Neural progenitor cell (in vitro differentiated cells): ENCODE data around the gene TWIST2. TPM values are rescaled to one million over a fixed set of nuclear protein-coding genes. Genes with fewer than 3 reads are reported as not detected.
A peak's percentile ranks its signal among the peaks of the same experiment; 100 is the strongest.

Experiments
- DNase-seq: peaks from one replicate; pipeline ENCODE4 v3.0.0-alpha.2; 2016; ENCODE audit warnings: low spot score
- H2AFZ ChIP-seq: fragments of 200-600 bp; sonication (generic); replicated peaks from 2 replicates; pipeline ENCODE4 v1.6.1; 2016; ENCODE audit warnings: antibody characterized with exemption
- H3F3A ChIP-seq: fragments of 200-600 bp; sonication (generic); 2 replicates; pipeline ENCODE4 v1.6.1; 2016; ENCODE audit warnings: antibody characterized with exemption, low read depth
- H3K27ac ChIP-seq: fragments of 200-600 bp; sonication (generic); 2 replicates; pipeline ENCODE4 v1.5.1; 2016; ENCODE audit warnings: mild to moderate bottlenecking
- H3K27me3 ChIP-seq: fragments of 200-600 bp; sonication (generic); 2 replicates; pipeline ENCODE4 v1.6.1; 2016; ENCODE audit warnings: mild to moderate bottlenecking, moderate library complexity
- H3K36me3 ChIP-seq: fragments of 200-600 bp; sonication (generic); 2 replicates; pipeline ENCODE4 v1.5.1; 2016
- H3K4me1 ChIP-seq: fragments of 200-600 bp; sonication (generic); 2 replicates; pipeline ENCODE4 v1.6.1; 2016; ENCODE audit warnings: mixed run types
- H3K4me2 ChIP-seq: fragments of 200-600 bp; sonication (generic); 2 replicates; pipeline ENCODE4 v1.6.1; 2016
- H3K4me3 ChIP-seq: fragments of 200-600 bp; sonication (generic); 2 replicates; pipeline ENCODE4 v1.5.1; 2016
- H3K79me2 ChIP-seq: fragments of 200-600 bp; sonication (generic); 2 replicates; pipeline ENCODE4 v1.6.1; 2016; ENCODE audit warnings: low read depth
- H3K9ac ChIP-seq: fragments of 200-600 bp; sonication (generic); 2 replicates; pipeline ENCODE4 v1.6.1; 2016
- H3K9me3 ChIP-seq: fragments of 200-600 bp; sonication (generic); 2 replicates; pipeline ENCODE4 v1.5.1; 2016; ENCODE audit warnings: low read depth
- H4K20me1 ChIP-seq: fragments of 200-600 bp; sonication (generic); 2 replicates; pipeline ENCODE4 v1.6.1; 2016; ENCODE audit warnings: low read depth
- H3K27ac Mint-ChIP-seq: 3 replicates; pipeline ENCODE4 v1.8.0; 2021; ENCODE audit warnings: mixed read lengths
- H3K27me3 Mint-ChIP-seq: 2 replicates; pipeline ENCODE4 v1.8.0; 2022; ENCODE audit warnings: low read depth, mild to moderate bottlenecking, inconsistent platforms, moderate library complexity, mixed read lengths; ENCODE audit not compliant: insufficient read depth
- H3K36me3 Mint-ChIP-seq: 3 replicates; pipeline ENCODE4 v1.8.0; 2021; ENCODE audit warnings: mixed read lengths
- H3K4me1 Mint-ChIP-seq: 3 replicates; pipeline ENCODE4 v1.8.0; 2021; ENCODE audit warnings: mixed read lengths
- H3K4me3 Mint-ChIP-seq: 3 replicates; pipeline ENCODE4 v1.8.0; 2021; ENCODE audit warnings: mild to moderate bottlenecking, moderate library complexity, mixed read lengths
- H3K9me3 Mint-ChIP-seq: 3 replicates; pipeline ENCODE4 v1.8.0; 2020; ENCODE audit warnings: mixed read lengths
- EZH2 ChIP-seq: fragments of 200-600 bp; sonication (generic); IDR thresholded peaks from 2 replicates; pipeline ENCODE4 v1.6.1; 2017; ENCODE audit warnings: antibody characterized with exemption, mild to moderate bottlenecking, moderate library complexity
- EZH2phosphoT487 ChIP-seq: fragments of 200-600 bp; sonication (generic); IDR thresholded peaks from 2 replicates; pipeline ENCODE4 v1.6.1; 2017; ENCODE audit warnings: antibody characterized with exemption
- total RNA-seq: library from RNA; depleted of rRNA; stranded (reverse); fragments of >200 nt; gene quantifications from 2 replicates; pipeline ENCODE4 v1.2.3, GENCODE V29; 2015; ENCODE audit warnings: low replicate concordance
- TF ChIP-seq, protein P1 (sequence below): fragments of 200-600 bp; sonication (generic); IDR thresholded peaks from 2 replicates; pipeline ENCODE4 v1.5.1; 2017; ENCODE audit warnings: antibody characterized with exemption, mild to moderate bottlenecking

Gene TWIST2
- total RNA-seq, 1 donor from 2014 or later, result 0.51 TPM

DNA sequence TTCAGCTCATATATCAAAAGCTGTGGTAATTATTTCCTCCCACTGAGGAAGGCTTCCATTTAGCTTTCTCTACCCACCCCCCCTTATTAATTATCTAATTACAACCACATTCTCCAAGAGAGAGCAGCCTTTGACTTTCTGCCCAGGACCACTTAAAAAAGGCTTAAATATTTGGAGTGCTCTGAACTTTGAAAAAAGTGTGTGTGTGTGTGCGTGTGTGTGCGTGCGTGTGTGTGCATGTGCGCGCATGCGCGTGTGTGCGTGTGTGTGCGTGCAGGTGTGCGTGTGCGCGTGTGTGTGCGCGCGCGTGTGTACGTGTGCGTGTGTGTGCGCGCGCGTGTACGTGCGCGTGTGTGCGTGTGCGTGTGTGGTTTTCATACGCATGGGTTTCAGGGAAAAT lies 57.8 kb downstream of the TWIST2 start:
- peaks cover 19% of the 10 kb centered on the region for H3K4me1 Mint-ChIP-seq

DNA sequence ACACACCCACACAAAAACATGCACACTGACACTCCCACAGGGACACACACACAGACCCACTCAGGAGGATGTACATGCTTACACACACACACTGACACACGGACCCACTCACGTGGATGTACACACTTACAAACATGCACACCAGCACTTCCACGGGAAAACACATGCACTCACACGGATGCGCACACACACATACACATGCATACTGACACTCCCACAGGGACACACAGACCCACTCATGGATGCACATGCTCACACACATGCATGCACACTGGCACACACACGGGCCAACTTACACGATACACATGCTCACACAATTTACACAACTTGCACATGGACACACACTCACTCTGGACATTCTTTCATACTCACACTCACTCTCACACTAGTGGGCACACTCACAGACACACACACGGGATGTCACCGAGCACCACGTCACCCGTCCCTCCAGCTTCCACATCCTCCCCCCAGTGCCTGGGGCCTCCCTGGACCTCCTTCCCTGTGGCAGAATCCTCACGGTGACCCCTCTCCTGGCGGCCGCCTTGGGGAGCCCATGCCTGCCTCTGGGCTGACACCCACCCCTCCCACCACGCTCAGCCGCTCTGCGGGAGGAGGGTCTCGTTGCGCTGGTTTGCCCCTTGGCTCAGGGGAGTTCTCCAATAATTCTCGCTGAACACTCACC lies 58.5 kb downstream of the TWIST2 start:
- peak overlapping the region; percentile 6 for H3K27ac Mint-ChIP-seq
- Histone ChIP-seq H3K27me3 (no peaks in the 10 kb centered on the region), H4K20me1 (no peaks in the 10 kb centered on the region), H3K4me3 (no peak overlapping the region), H3K4me1 (peaks cover 7% of the 10 kb centered on the region), H3K4me2 (no peak overlapping the region), H3K9ac (no peak overlapping the region), H3F3A (peaks cover 8% of the 10 kb centered on the region), H2AFZ (no peak overlapping the region), H3K27ac (no peak overlapping the region), H3K9me3 (no peaks in the 10 kb centered on the region), H3K36me3 (no peaks in the 10 kb centered on the region), H3K79me2 (no peaks in the 10 kb centered on the region)
- TF ChIP-seq EZH2 (no peak), EZH2phosphoT487 (no peak)
- TF ChIP-seq, protein P1, sequence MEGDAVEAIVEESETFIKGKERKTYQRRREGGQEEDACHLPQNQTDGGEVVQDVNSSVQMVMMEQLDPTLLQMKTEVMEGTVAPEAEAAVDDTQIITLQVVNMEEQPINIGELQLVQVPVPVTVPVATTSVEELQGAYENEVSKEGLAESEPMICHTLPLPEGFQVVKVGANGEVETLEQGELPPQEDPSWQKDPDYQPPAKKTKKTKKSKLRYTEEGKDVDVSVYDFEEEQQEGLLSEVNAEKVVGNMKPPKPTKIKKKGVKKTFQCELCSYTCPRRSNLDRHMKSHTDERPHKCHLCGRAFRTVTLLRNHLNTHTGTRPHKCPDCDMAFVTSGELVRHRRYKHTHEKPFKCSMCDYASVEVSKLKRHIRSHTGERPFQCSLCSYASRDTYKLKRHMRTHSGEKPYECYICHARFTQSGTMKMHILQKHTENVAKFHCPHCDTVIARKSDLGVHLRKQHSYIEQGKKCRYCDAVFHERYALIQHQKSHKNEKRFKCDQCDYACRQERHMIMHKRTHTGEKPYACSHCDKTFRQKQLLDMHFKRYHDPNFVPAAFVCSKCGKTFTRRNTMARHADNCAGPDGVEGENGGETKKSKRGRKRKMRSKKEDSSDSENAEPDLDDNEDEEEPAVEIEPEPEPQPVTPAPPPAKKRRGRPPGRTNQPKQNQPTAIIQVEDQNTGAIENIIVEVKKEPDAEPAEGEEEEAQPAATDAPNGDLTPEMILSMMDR, result no peak
- no peaks in the 10 kb centered on the region for H3K36me3 Mint-ChIP-seq
- H3K4me1 Mint-ChIP-seq, result peaks cover 15% of the 10 kb centered on the region
- no peaks in the 10 kb centered on the region for H3K9me3 Mint-ChIP-seq
- no peak for DNase-seq
- no peak overlapping the region for H3K4me3 Mint-ChIP-seq
- H3K27me3 Mint-ChIP-seq, result peaks cover 5% of the 10 kb centered on the region

More for the DNA sequence above, 57.8 kb downstream of the TWIST2 start:
- Histone ChIP-seq H4K20me1 (no peaks in the 10 kb centered on the region), H2AFZ (no peak overlapping the region), H3K4me1 (peaks cover 9% of the 10 kb centered on the region), H3K4me2 (no peak overlapping the region), H3K36me3 (no peaks in the 10 kb centered on the region), H3K27me3 (no peaks in the 10 kb centered on the region), H3K4me3 (no peak overlapping the region), H3K9ac (no peak overlapping the region), H3F3A (peaks cover 8% of the 10 kb centered on the region), H3K79me2 (no peaks in the 10 kb centered on the region), H3K9me3 (no peaks in the 10 kb centered on the region), H3K27ac (no peak overlapping the region)
- Mint-ChIP-seq H3K36me3 (no peaks in the 10 kb centered on the region), H3K27ac (peak overlapping the region; percentile 77), H3K4me3 (no peak overlapping the region), H3K9me3 (no peaks in the 10 kb centered on the region), H3K27me3 (peaks cover 5% of the 10 kb centered on the region)
- no peak for DNase-seq
- TF ChIP-seq EZH2 (no peak), EZH2phosphoT487 (no peak)
- TF ChIP-seq, protein P1, result no peak

- peaks cover 2% of the 10 kb centered on the region for H3K36me3 Mint-ChIP-seq
- peaks cover 21% of the 10 kb centered on the region for H3K4me1 Mint-ChIP-seq
- TF ChIP-seq, protein P1, result no peak
- TF ChIP-seq EZH2, result no peak
- H3K9me3 ChIP-seq, result no peaks in the 10 kb centered on the region
- no peaks in the 10 kb centered on the region for H3K27me3 ChIP-seq
- no peak overlapping the region for H3K4me2 ChIP-seq
- no peaks in the 10 kb centered on the region for H3K36me3 ChIP-seq
- H3K4me3 Mint-ChIP-seq, result no peak overlapping the region
- H3K27ac ChIP-seq, result no peak overlapping the region
- H4K20me1 ChIP-seq, result no peaks in the 10 kb centered on the region
- no peak overlapping the region for H3K9ac ChIP-seq
- no peak overlapping the region for H2AFZ ChIP-seq
- no peak overlapping the region for H3K27ac Mint-ChIP-seq
- peaks cover 8% of the 10 kb centered on the region for H3F3A ChIP-seq
- peaks cover 8% of the 10 kb centered on the region for H3K27me3 Mint-ChIP-seq
- H3K79me2 ChIP-seq, result no peaks in the 10 kb centered on the region
- peaks cover 7% of the 10 kb centered on the region for H3K4me1 ChIP-seq
- DNase-seq, result peak; percentile 19
- H3K9me3 Mint-ChIP-seq, result peaks cover 3% of the 10 kb centered on the region
- H3K4me3 ChIP-seq, result no peak overlapping the region
Measured at GRCh38 chr2:238906936-238907716, 59.2 kb downstream of the TWIST2 start.
